Measurements from ENCODE around the gene MRPL54.
A peak's percentile ranks its signal among the peaks of the same experiment; 100 is the strongest.

The MRPL54 gene

GRCh38 chr19:3762501-3763459 lies at the start of gene MRPL54:
Gene MRPL54, plus strand, starts transcription at chr19:3762682. Its CDS starts 19 bp downstream, at chr19:3762701.
- peak; percentile 95 for DNase-seq

GRCh38 chr19:3716147-3716668 lies 46.3 kb upstream of the MRPL54 start:
- no peak for DNase-seq

GRCh38 chr19:3719868-3720267 lies 42.6 kb upstream of the MRPL54 start:
- DNase-seq = no peak

- DNase-seq = no peak
Observed at GRCh38 chr19:3720349-3720917, 42.0 kb upstream of the MRPL54 start.

- peak; percentile 92 for DNase-seq
Observed at GRCh38 chr19:3721131-3721886, 41.2 kb upstream of the MRPL54 start.

- DNase-seq = no peak
Observed at GRCh38 chr19:3721887-3722442, 40.5 kb upstream of the MRPL54 start.

- DNase-seq = peak; percentile 80
Observed at GRCh38 chr19:3722443-3723109, 39.9 kb upstream of the MRPL54 start.

- DNase-seq = no peak
Observed at GRCh38 chr19:3723110-3723488, 39.4 kb upstream of the MRPL54 start.

GRCh38 chr19:3723883-3724282 lies 38.6 kb upstream of the MRPL54 start:
- peak; percentile 34 for DNase-seq

- DNase-seq = no peak
Observed at GRCh38 chr19:3725121-3725520, 37.4 kb upstream of the MRPL54 start.

- peak; percentile 92 for DNase-seq
Observed at GRCh38 chr19:3725640-3726310, 36.7 kb upstream of the MRPL54 start.

GRCh38 chr19:3730457-3730958 lies 32.0 kb upstream of the MRPL54 start:
- DNase-seq = no peak

- DNase-seq = no peak
Observed at GRCh38 chr19:3732108-3732507, 30.4 kb upstream of the MRPL54 start.

- DNase-seq = no peak
Observed at GRCh38 chr19:3733549-3734309, 28.8 kb upstream of the MRPL54 start.

GRCh38 chr19:3734310-3734600 lies 28.2 kb upstream of the MRPL54 start:
- DNase-seq = no peak

GRCh38 chr19:3736106-3736724 lies 26.3 kb upstream of the MRPL54 start:
- no peak for DNase-seq

GRCh38 chr19:3737487-3738205 lies 24.8 kb upstream of the MRPL54 start:
- DNase-seq = no peak

- no peak for DNase-seq
Observed at GRCh38 chr19:3738477-3739220, 23.8 kb upstream of the MRPL54 start.

- DNase-seq = no peak
Observed at GRCh38 chr19:3740431-3740830, 22.1 kb upstream of the MRPL54 start.

Measured in NCI-H146 (cell line).